ENCODE measurements around the gene RNF181. TPM values are rescaled to one million over a fixed set of nuclear protein-coding genes. Genes with fewer than 3 reads are reported as not detected.
A peak's percentile ranks its signal among the peaks of the same experiment; 100 is the strongest.
"Not testable (repeated sequence)": the region's sequence is repeated elsewhere in the genome, so short reads cannot be mapped to it uniquely, and the experiment has no call there.

Gene RNF181
- total RNA-seq, 1 donor from 2014 or later: 85.7 TPM

- DNase-seq (ENCODE audit: low spot score, unreplicated experiment): no peak
- Mint-ChIP-seq H3K4me1 (ENCODE audit: low read depth) (peaks cover 15% of the 10 kb centered on the region), H3K36me3 (ENCODE audit: insufficient read depth) (no peaks in the 10 kb centered on the region), H3K4me3 (ENCODE audit: low read depth) (peak overlapping the region; percentile 85), H3K9me3 (ENCODE audit: low read depth) (no peaks in the 10 kb centered on the region), H3K27ac (peak overlapping the region; percentile 73), H3K27me3 (no peaks in the 10 kb centered on the region)
- TF ChIP-seq CTCF (IDR thresholded peaks at IDR 0.05; ENCODE audit: unreplicated experiment): no peak
Observed at GRCh38 chr2:85601771-85602475, 6.4 kb downstream of the RNF181 start.

DNA sequence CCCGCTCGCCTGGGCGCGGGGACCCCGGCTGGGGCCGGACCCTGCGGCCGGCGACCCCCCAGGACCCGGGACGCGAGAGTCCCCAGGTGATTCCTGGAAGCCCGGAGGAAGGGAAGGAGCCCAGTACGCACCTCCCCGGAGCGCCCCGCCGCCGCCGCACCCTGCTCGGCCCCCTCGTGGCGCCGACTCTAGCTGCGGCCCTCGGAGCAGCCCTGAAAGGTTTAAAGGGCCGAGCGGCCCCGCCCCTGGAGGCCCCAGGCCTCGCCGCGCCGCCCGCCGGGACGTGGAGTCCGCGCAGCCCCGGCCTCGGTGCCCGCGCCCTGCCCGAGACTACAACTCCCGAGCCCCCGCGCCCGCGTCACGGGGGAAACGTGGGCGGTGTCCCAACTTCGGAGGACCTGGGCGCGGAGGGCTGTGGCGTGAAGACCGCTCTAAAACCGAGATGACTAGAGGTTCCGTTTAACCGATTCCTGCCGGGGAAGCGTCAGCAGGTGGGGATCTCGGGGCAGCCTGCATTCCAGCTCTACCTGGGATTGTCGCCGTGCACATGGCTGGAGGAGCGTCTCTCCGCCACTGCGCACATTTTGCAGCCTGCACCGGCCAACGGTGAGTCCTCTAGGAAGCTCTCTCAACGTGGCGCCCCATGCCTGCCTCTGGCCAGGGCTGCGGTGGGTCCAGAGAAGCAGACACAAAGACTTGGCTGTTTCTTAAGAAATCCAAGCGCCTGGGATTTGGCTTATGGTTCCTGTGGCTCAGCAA, 7.1 kb downstream of the RNF181 start, which contains the start of gene TMEM150A:
Gene TMEM150A, minus strand, starts transcription at position 223 of the 759 bp plus-strand sequence. CDS start 750 bp downstream, outside the sequence.
- Mint-ChIP-seq H3K27me3 (no peaks in the 10 kb centered on the region), H3K27ac (peak within 1 kb of the TSS; percentile 93), H3K9me3 (ENCODE audit: low read depth) (no peaks in the 10 kb centered on the region), H3K4me1 (ENCODE audit: low read depth) (peaks cover 15% of the 10 kb centered on the region), H3K4me3 (ENCODE audit: low read depth) (peak within 1 kb of the TSS; percentile 85), H3K36me3 (ENCODE audit: insufficient read depth) (no peaks in the 10 kb centered on the region)
- peak; percentile 49 for TF ChIP-seq CTCF (IDR thresholded peaks at IDR 0.05; ENCODE audit: unreplicated experiment)
- peak; percentile 81 for DNase-seq (ENCODE audit: low spot score, unreplicated experiment)

DNA sequence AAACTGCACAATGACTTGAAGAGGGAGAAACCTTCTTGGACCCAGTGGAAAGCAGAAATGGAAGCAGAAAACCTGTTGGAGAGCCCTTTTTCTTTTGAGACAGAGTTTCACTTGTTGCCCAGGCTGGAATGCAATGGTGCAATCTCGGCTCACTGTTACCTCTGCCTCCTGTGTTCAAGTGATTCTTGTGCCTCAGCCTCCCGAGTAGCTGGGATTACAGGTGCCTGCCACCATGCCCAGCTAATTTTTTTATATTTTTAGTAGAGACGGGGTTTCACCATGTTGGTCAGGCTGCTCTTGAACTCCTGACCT, 8.5 kb downstream of the RNF181 start:
- H3K36me3 Mint-ChIP-seq (ENCODE audit: insufficient read depth); H3K27ac Mint-ChIP-seq; H3K9me3 Mint-ChIP-seq (ENCODE audit: low read depth); H3K27me3 Mint-ChIP-seq; DNase-seq (ENCODE audit: low spot score, unreplicated experiment): not testable (repeated sequence)
- Mint-ChIP-seq H3K4me1 (ENCODE audit: low read depth) (peaks cover 15% of the 10 kb centered on the region), H3K4me3 (ENCODE audit: low read depth) (peak overlapping the region; percentile 80)

- no peaks in the 10 kb centered on the region for H3K27me3 Mint-ChIP-seq
- H3K4me1 Mint-ChIP-seq (ENCODE audit: low read depth): peaks cover 15% of the 10 kb centered on the region
- no peak for DNase-seq (ENCODE audit: low spot score, unreplicated experiment)
- peaks cover 6% of the 10 kb centered on the region for H3K36me3 Mint-ChIP-seq (ENCODE audit: insufficient read depth)
- no peak for TF ChIP-seq CTCF (IDR thresholded peaks at IDR 0.05; ENCODE audit: unreplicated experiment)
- H3K9me3 Mint-ChIP-seq (ENCODE audit: low read depth): no peaks in the 10 kb centered on the region
- no peak overlapping the region for H3K27ac Mint-ChIP-seq
- peak overlapping the region; percentile 24 for H3K4me3 Mint-ChIP-seq (ENCODE audit: low read depth)
Observed at GRCh38 chr2:85604568-85605339, 9.2 kb downstream of the RNF181 start.

GRCh38 chr2:85605406-85606115, 10.0 kb downstream of the RNF181 start:
- peaks cover 18% of the 10 kb centered on the region for H3K4me1 Mint-ChIP-seq (ENCODE audit: low read depth)
- H3K27ac Mint-ChIP-seq: no peak overlapping the region
- no peaks in the 10 kb centered on the region for H3K27me3 Mint-ChIP-seq
- no peak for TF ChIP-seq CTCF (IDR thresholded peaks at IDR 0.05; ENCODE audit: unreplicated experiment)
- peaks cover 9% of the 10 kb centered on the region for H3K36me3 Mint-ChIP-seq (ENCODE audit: insufficient read depth)
- no peaks in the 10 kb centered on the region for H3K9me3 Mint-ChIP-seq (ENCODE audit: low read depth)
- no peak overlapping the region for H3K4me3 Mint-ChIP-seq (ENCODE audit: low read depth)
- no peak for DNase-seq (ENCODE audit: low spot score, unreplicated experiment)

Data from progenitor cell of endocrine pancreas (in vitro differentiated cells).